Measurements from ENCODE around the gene GABBR1. TPM values are rescaled to one million over a fixed set of nuclear protein-coding genes. Genes with fewer than 3 reads are reported as not detected.

Gene GABBR1
- total and polyA plus RNA-seq, 2 donors (not counting 3 experiments of a cell fraction or from before 2014, with no cell fraction given), result 43.6 to 50.8 TPM

DNA sequence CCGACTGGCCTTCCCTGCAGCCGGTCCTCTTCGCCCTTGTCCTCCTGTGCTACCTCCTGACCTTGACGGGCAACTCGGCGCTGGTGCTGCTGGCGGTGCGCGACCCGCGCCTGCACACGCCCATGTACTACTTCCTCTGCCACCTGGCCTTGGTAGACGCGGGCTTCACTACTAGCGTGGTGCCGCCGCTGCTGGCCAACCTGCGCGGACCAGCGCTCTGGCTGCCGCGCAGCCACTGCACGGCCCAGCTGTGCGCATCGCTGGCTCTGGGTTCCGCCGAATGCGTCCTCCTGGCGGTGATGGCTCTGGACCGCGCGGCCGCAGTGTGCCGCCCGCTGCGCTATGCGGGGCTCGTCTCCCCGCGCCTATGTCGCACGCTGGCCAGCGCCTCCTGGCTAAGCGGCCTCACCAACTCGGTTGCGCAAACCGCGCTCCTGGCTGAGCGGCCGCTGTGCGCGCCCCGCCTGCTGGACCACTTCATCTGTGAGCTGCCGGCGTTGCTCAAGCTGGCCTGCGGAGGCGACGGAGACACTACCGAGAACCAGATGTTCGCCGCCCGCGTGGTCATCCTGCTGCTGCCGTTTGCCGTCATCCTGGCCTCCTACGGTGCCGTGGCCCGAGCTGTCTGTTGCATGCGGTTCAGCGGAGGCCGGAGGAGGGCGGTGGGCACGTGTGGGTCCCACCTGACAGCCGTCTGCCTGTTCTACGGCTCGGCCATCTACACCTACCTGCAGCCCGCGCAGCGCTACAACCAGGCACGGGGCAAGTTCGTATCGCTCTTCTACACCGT, 79.5 kb downstream of the GABBR1 start:
- Histone ChIP-seq H3K9me3 (replicated peaks; ENCODE audit: control insufficient read depth, insufficient read depth, low read length) (no peaks in the 10 kb centered on the region), H3K27ac (ENCODE audit: insufficient read depth, low read depth, low read length) (no peak overlapping the region), H3K9ac (replicated peaks; ENCODE audit: extremely low read depth, insufficient read depth, low read length) (no peak overlapping the region), H3K9me1 (replicated peaks; ENCODE audit: control insufficient read depth, extremely low read depth, insufficient read depth, low read length) (no peaks in the 10 kb centered on the region), H3K4me1 (ENCODE audit: control insufficient read depth, extremely low read depth, insufficient read depth, low read length) (no peaks in the 10 kb centered on the region), H3K4me3 (replicated peaks in 1 of 3; ENCODE audit: insufficient read depth in 1 of 3, low read depth in 1 of 3, low read length in 3 of 3) (no peak overlapping the region), H3K36me3 (ENCODE audit: control insufficient read depth in 2 of 2, extremely low read depth in 1 of 2, insufficient read depth in 2 of 2, low read length in 2 of 2) (no peaks in the 10 kb centered on the region), H2AFZ (ENCODE audit: low read depth, low read length) (no peak overlapping the region), H3K27me3 (ENCODE audit: control insufficient read depth in 2 of 2, insufficient read depth in 2 of 2, low read length in 2 of 2) (peaks cover 26 to 36% of the 10 kb centered on the region in 2 experiments), H3K4me2 (ENCODE audit: insufficient read depth, low read length) (no peak overlapping the region), H3K79me2 (ENCODE audit: control insufficient read depth, insufficient read depth, low read length) (no peaks in the 10 kb centered on the region), H4K20me1 (replicated peaks; ENCODE audit: control insufficient read depth, extremely low read depth, insufficient read depth, low read length) (no peaks in the 10 kb centered on the region)
- intact Hi-C loops (cut with micrococcal nuclease) (no loop called here), dilution Hi-C loops (cut with MboI; ENCODE audit: extremely low pct_ligation_motif_present, low sequenced_read_pairs) (no loop called here)
- no peak for FAIRE-seq
- BruUV-seq (replicated peaks), result no TSS peak
- peak; percentile 4 for DNase-seq (ENCODE audit: low read depth, low spot score)
- TF ChIP-seq EZH2 (IDR thresholded peaks at IDR 0.05; ENCODE audit: borderline replicate concordance, low read depth, low read length, severe bottlenecking), result peak; percentile 89
- TF ChIP-seq FOS (IDR thresholded peaks at IDR 0.05; ENCODE audit: borderline replicate concordance, insufficient read depth, low read length), result no peak
- TF ChIP-seq, protein P1, sequence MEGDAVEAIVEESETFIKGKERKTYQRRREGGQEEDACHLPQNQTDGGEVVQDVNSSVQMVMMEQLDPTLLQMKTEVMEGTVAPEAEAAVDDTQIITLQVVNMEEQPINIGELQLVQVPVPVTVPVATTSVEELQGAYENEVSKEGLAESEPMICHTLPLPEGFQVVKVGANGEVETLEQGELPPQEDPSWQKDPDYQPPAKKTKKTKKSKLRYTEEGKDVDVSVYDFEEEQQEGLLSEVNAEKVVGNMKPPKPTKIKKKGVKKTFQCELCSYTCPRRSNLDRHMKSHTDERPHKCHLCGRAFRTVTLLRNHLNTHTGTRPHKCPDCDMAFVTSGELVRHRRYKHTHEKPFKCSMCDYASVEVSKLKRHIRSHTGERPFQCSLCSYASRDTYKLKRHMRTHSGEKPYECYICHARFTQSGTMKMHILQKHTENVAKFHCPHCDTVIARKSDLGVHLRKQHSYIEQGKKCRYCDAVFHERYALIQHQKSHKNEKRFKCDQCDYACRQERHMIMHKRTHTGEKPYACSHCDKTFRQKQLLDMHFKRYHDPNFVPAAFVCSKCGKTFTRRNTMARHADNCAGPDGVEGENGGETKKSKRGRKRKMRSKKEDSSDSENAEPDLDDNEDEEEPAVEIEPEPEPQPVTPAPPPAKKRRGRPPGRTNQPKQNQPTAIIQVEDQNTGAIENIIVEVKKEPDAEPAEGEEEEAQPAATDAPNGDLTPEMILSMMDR (IDR thresholded peaks at IDR 0.05; ENCODE audit: extremely low read depth in 1 of 2, insufficient read depth in 1 of 2, low read depth in 1 of 2, low read length in 2 of 2), result peak in 1 of 2 donors; percentile 6
- CTCF ChIA-PET, result interaction anchor here (0.7 kb wide), 1 partner anchor 9 kb away, joined by 3 read pairs; no protein-coding TSS in a partner anchor
- POLR2A ChIA-PET, result no interaction called here

Measured in endothelial cell of umbilical vein (primary cell).